Measurements from ENCODE around the gene SLC25A21.

SLC25A21 gene

GRCh38 chr14:36672095-36672494, 500.3 kb downstream of the SLC25A21 start:
- DNase-seq (ENCODE audit: low read depth, low spot score), result no peak
- no peak for TF ChIP-seq CTCF (IDR thresholded peaks at IDR 0.05; ENCODE audit: low read depth, low read length)
- in situ Hi-C loops (cut with HindIII; ENCODE audit: low sequenced_read_pairs), result no loop called here
- H3K4me3 ChIP-seq (ENCODE audit: low read depth, low read length), result no peak overlapping the region

- in situ Hi-C loops (cut with HindIII; ENCODE audit: low sequenced_read_pairs), result no loop called here
- DNase-seq (ENCODE audit: low read depth, low spot score), result no peak
- no peak for TF ChIP-seq CTCF (IDR thresholded peaks at IDR 0.05; ENCODE audit: low read depth, low read length)
- no peak overlapping the region for H3K4me3 ChIP-seq (ENCODE audit: low read depth, low read length)
Observed at GRCh38 chr14:36671149-36671548, 501.3 kb downstream of the SLC25A21 start.

- no peak for DNase-seq (ENCODE audit: low read depth, low spot score)
- TF ChIP-seq CTCF (IDR thresholded peaks at IDR 0.05; ENCODE audit: low read depth, low read length), result no peak
- in situ Hi-C loops (cut with HindIII; ENCODE audit: low sequenced_read_pairs), result no loop called here
Observed at GRCh38 chr14:36667679-36668078, 504.7 kb downstream of the SLC25A21 start.

GRCh38 chr14:36666416-36667206, 505.8 kb downstream of the SLC25A21 start:
- no peak for DNase-seq (ENCODE audit: low read depth, low spot score)
- in situ Hi-C loops (cut with HindIII; ENCODE audit: low sequenced_read_pairs), result no loop called here
- no peak overlapping the region for H3K4me3 ChIP-seq (ENCODE audit: low read depth, low read length)
- TF ChIP-seq CTCF (IDR thresholded peaks at IDR 0.05; ENCODE audit: low read depth, low read length), result no peak

More at GRCh38 chr14:36667679-36668078, 504.7 kb downstream of the SLC25A21 start:
- no peak overlapping the region for H3K4me3 ChIP-seq (ENCODE audit: low read depth, low read length)

- no peak for TF ChIP-seq CTCF (IDR thresholded peaks at IDR 0.05; ENCODE audit: low read depth, low read length)
- no peak overlapping the region for H3K4me3 ChIP-seq (ENCODE audit: low read depth, low read length)
- DNase-seq (ENCODE audit: low read depth, low spot score), result no peak
- in situ Hi-C loops (cut with HindIII; ENCODE audit: low sequenced_read_pairs), result no loop called here
Observed at GRCh38 chr14:36665887-36666415, 506.5 kb downstream of the SLC25A21 start.

GRCh38 chr14:36664322-36665193, 507.8 kb downstream of the SLC25A21 start:
- no peak for TF ChIP-seq CTCF (IDR thresholded peaks at IDR 0.05; ENCODE audit: low read depth, low read length)
- no peak overlapping the region for H3K4me3 ChIP-seq (ENCODE audit: low read depth, low read length)
- in situ Hi-C loops (cut with HindIII; ENCODE audit: low sequenced_read_pairs), result no loop called here
- no peak for DNase-seq (ENCODE audit: low read depth, low spot score)
